SU-DHL-6 (cell line): ENCODE measurements around the gene TTR.

ENCODE experiments used
- EZH2phosphoT487 ChIP-seq: fragments of 200-600 bp; sonication (generic), shearing (Covaris generic); conservative IDR thresholded peaks from 2 replicates; pipeline ENCODE4 v1.6.1; 2018; ENCODE audit warnings: mild to moderate bottlenecking, antibody characterized with exemption, low read length, moderate library complexity, mixed read lengths
- TF ChIP-seq, protein P1 (sequence below): fragments of 200-600 bp; sonication (generic); IDR thresholded peaks from one replicate; pipeline ENCODE4 v1.5.1; 2017; ENCODE audit warnings: antibody characterized with exemption, mild to moderate bottlenecking, low read length, moderate library complexity; ENCODE audit not compliant: insufficient read depth, poor library complexity, severe bottlenecking

DNA sequence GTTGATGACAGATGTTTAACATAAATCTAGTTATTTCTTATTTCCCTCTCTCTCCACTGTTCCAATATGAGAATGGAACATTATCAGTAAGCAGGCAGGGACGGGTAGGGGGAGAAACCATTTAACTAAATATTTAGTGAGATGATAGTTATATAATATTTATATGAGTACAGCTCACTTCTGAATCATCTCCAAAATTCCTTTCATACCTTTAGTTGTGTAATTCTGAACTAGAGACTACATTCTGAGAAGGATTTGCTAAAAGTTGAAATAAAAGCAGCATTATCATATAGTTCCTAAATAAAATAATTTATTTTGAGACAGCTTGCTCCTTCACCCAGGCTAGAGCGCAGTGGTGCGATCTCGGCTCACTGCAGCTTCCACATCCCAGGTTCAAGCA is 51.3 kb downstream of the TTR start:
- TF ChIP-seq, protein P1, sequence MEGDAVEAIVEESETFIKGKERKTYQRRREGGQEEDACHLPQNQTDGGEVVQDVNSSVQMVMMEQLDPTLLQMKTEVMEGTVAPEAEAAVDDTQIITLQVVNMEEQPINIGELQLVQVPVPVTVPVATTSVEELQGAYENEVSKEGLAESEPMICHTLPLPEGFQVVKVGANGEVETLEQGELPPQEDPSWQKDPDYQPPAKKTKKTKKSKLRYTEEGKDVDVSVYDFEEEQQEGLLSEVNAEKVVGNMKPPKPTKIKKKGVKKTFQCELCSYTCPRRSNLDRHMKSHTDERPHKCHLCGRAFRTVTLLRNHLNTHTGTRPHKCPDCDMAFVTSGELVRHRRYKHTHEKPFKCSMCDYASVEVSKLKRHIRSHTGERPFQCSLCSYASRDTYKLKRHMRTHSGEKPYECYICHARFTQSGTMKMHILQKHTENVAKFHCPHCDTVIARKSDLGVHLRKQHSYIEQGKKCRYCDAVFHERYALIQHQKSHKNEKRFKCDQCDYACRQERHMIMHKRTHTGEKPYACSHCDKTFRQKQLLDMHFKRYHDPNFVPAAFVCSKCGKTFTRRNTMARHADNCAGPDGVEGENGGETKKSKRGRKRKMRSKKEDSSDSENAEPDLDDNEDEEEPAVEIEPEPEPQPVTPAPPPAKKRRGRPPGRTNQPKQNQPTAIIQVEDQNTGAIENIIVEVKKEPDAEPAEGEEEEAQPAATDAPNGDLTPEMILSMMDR, result no peak
- no peak for TF ChIP-seq EZH2phosphoT487
